Activated CD4-positive, alpha-beta T cell treated with anti-CD3 and anti-CD28 coated beads, Interleukin-2, amount 10 ng/mL, durations not matched to agents 7 days and 5 days (primary cell): ENCODE measurements around the gene RAPGEF1. TPM values are rescaled to one million over a fixed set of nuclear protein-coding genes. Genes with fewer than 3 reads are reported as not detected.

Experiments used
- CTCF ChIA-PET: fragments of 350-600 bp; sonication (Branson Sonifier 250); formaldehyde crosslinking; loops from one replicate; lab custom pipeline; 2021; ENCODE audit warnings: antibody characterized with exemption; lab: Charles Lee
- POLR2A ChIA-PET: fragments of 350-600 bp; sonication (Branson Sonifier 250); formaldehyde crosslinking; loops from one replicate; lab custom pipeline; 2021; ENCODE audit warnings: antibody characterized with exemption; lab: Charles Lee
- DNase-seq: peaks from one replicate; pipeline ENCODE4 v3.0.0-alpha.2; 2020
- H3K27ac Mint-ChIP-seq: one replicate; pipeline ENCODE4 v1.8.0; 2021; ENCODE audit warnings: mild to moderate bottlenecking, moderate library complexity, mixed read lengths
- H3K27me3 Mint-ChIP-seq: one replicate; pipeline ENCODE4 v1.8.0; 2021; ENCODE audit warnings: mixed read lengths
- H3K36me3 Mint-ChIP-seq: one replicate; pipeline ENCODE4 v1.8.0; 2021; ENCODE audit warnings: low read depth, mixed read lengths
- H3K4me1 Mint-ChIP-seq: one replicate; pipeline ENCODE4 v1.8.0; 2021; ENCODE audit warnings: mixed read lengths
- H3K4me3 Mint-ChIP-seq: one replicate; pipeline ENCODE4 v1.8.0; 2021; ENCODE audit warnings: mild to moderate bottlenecking, moderate library complexity, mixed read lengths
- H3K9me3 Mint-ChIP-seq: one replicate; pipeline ENCODE4 v1.8.0; 2021; ENCODE audit warnings: mixed read lengths
- total RNA-seq, 2 experiments: library from RNA; stranded (reverse); gene quantifications; one replicate each; pipeline ENCODE4 v1.2.3, GENCODE V29; 2021

The RAPGEF1 gene
- total RNA-seq, 2 experiments from 2014 or later, result 128 to 129 TPM

GRCh38 chr9:131629226-131629500 lies 110.7 kb downstream of the RAPGEF1 start:
- H3K36me3 Mint-ChIP-seq, result peaks cover 53% of the 10 kb centered on the region
- peaks cover 62% of the 10 kb centered on the region for H3K4me1 Mint-ChIP-seq

GRCh38 chr9:131628459-131629225 lies 111.2 kb downstream of the RAPGEF1 start:
- H3K4me3 Mint-ChIP-seq, result no peak overlapping the region
- H3K27me3 Mint-ChIP-seq, result no peaks in the 10 kb centered on the region
- CTCF ChIA-PET, result interaction anchor here (1.0 to 3.0 kb wide), 8 partner anchors 8 to 91 kb away, joined by 3 to 14 read pairs (median 4); no protein-coding TSS in a partner anchor
- H3K4me1 Mint-ChIP-seq, result peaks cover 59% of the 10 kb centered on the region
- DNase-seq, result no peak
- POLR2A ChIA-PET, result no interaction called here
- peak overlapping the region; percentile 88 for H3K27ac Mint-ChIP-seq
- no peaks in the 10 kb centered on the region for H3K9me3 Mint-ChIP-seq
- peaks cover 54% of the 10 kb centered on the region for H3K36me3 Mint-ChIP-seq

More at GRCh38 chr9:131629226-131629500, 110.7 kb downstream of the RAPGEF1 start:
- H3K4me3 Mint-ChIP-seq, result no peak overlapping the region
- CTCF ChIA-PET, result interaction anchor here (1.0 to 3.0 kb wide), 9 partner anchors 8 to 111 kb away, joined by 3 to 14 read pairs (median 4); no protein-coding TSS in a partner anchor
- POLR2A ChIA-PET, result no interaction called here
- H3K27ac Mint-ChIP-seq, result peak overlapping the region; percentile 42
- no peak for DNase-seq
- no peaks in the 10 kb centered on the region for H3K27me3 Mint-ChIP-seq
- no peaks in the 10 kb centered on the region for H3K9me3 Mint-ChIP-seq

- Mint-ChIP-seq H3K27me3 (no peaks in the 10 kb centered on the region), H3K27ac (peak overlapping the region; percentile 88), H3K36me3 (peaks cover 48% of the 10 kb centered on the region), H3K4me1 (peaks cover 53% of the 10 kb centered on the region), H3K9me3 (no peaks in the 10 kb centered on the region), H3K4me3 (peak overlapping the region; percentile 30)
- peak; percentile 69 for DNase-seq
- ChIA-PET POLR2A (interaction anchor here (0.6 kb wide), 1 partner anchor 18 kb away, joined by 3 read pairs; no protein-coding TSS in a partner anchor), CTCF (interaction anchor here (1.0 to 3.0 kb wide), 7 partner anchors 9 to 92 kb away, joined by 3 to 14 read pairs (median 5); no protein-coding TSS in a partner anchor)
Observed at GRCh38 chr9:131627648-131628458, 112.0 kb downstream of the RAPGEF1 start.

DNA sequence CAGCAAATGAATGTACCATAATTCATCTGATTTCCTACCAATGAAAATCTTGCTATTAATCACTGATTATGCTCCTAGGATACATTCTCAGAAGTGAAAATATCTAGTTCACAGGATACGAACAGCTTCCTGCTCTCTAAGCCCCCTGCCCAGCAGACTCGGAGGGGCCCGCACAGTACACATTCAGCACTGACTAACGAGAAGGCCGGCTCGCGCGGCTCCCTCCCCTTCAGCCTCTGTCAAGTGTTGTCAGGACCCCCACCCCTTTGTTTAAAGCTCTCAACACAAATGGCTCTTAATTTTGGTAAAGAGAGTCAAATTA lies 112.6 kb downstream of the RAPGEF1 start:
- Mint-ChIP-seq H3K4me1 (peaks cover 51% of the 10 kb centered on the region), H3K27me3 (no peaks in the 10 kb centered on the region), H3K4me3 (peak overlapping the region; percentile 30), H3K9me3 (no peaks in the 10 kb centered on the region), H3K36me3 (peaks cover 47% of the 10 kb centered on the region), H3K27ac (peak overlapping the region; percentile 88)
- ChIA-PET CTCF (interaction anchor here (2.3 to 3.0 kb wide), 2 partner anchors 15 to 92 kb away, joined by 5 to 14 read pairs; no protein-coding TSS in a partner anchor), POLR2A (interaction anchor here (0.6 kb wide), 1 partner anchor 17 kb away, joined by 3 read pairs; no protein-coding TSS in a partner anchor)
- DNase-seq, result no peak

DNA sequence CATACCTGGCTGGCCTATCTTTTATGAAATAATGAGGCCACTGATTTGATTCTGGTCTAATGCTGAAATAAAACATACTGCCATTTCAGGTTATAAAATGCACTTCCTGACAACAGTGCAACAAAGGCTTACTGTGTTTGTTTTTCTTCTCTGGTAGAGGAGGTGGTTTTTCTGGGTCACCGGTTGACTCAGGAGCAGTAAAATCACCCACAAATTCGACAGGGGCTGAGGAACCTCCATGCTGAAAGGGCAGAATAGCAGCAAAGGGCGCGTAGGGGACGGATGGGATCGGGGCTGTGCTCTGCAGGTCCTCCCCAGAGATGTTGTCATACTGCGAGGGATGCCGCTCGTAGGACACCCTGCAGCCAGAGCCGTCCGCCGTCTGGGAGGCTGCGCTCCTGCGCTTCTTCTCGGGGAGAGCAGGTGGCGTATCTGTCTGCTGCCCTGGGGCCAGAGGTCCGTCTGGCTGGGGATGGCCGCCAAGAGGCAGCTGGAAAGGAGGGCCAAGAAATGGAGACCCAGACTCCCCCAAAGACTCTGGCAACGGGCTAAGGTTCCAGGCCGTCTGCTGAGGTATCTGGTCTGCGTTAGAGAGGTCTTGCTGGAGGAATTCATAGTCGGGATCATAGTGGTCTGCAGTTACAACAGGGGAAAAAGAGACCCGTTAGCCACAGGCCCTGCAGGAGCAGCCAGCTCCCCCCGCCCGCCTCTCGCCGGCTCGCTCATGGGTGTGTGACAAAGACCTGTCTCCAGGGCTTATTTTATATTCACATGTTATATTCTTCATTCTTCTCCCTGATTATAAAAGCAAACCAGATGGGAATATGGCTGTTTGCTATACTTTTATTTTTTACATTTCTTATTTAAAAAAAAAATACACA lies 113.8 kb downstream of the RAPGEF1 start:
- Mint-ChIP-seq H3K9me3 (no peaks in the 10 kb centered on the region), H3K4me1 (peaks cover 54% of the 10 kb centered on the region), H3K4me3 (no peak overlapping the region), H3K27me3 (no peaks in the 10 kb centered on the region), H3K27ac (peak overlapping the region; percentile 79), H3K36me3 (peaks cover 51% of the 10 kb centered on the region)
- DNase-seq, result peak; percentile 20
- CTCF ChIA-PET, result no interaction called here
- POLR2A ChIA-PET, result no interaction called here

DNA sequence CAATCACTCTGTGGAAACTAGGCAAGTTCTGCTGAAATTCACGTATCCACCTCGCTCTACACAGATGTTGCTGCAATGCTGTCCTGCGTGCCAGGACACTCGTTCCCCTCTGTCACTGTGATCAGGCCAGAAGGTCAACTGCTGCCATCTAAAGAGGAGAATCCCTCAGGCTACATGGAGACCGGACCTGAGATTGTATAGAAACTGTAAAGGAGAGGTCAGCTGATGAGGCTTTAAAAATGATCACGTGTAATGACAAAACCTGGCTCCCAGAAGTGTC lies 114.4 kb downstream of the RAPGEF1 start:
- H3K9me3 Mint-ChIP-seq, result no peaks in the 10 kb centered on the region
- H3K4me3 Mint-ChIP-seq, result no peak overlapping the region
- POLR2A ChIA-PET, result no interaction called here
- no peak for DNase-seq
- peaks cover 48% of the 10 kb centered on the region for H3K36me3 Mint-ChIP-seq
- CTCF ChIA-PET, result interaction anchor here (1.7 kb wide), 1 partner anchor 115 kb away, joined by 6 read pairs; the partner anchor contains the start of gene RAPGEF1
- peak overlapping the region; percentile 79 for H3K27ac Mint-ChIP-seq
- no peaks in the 10 kb centered on the region for H3K27me3 Mint-ChIP-seq
- peaks cover 48% of the 10 kb centered on the region for H3K4me1 Mint-ChIP-seq

DNA sequence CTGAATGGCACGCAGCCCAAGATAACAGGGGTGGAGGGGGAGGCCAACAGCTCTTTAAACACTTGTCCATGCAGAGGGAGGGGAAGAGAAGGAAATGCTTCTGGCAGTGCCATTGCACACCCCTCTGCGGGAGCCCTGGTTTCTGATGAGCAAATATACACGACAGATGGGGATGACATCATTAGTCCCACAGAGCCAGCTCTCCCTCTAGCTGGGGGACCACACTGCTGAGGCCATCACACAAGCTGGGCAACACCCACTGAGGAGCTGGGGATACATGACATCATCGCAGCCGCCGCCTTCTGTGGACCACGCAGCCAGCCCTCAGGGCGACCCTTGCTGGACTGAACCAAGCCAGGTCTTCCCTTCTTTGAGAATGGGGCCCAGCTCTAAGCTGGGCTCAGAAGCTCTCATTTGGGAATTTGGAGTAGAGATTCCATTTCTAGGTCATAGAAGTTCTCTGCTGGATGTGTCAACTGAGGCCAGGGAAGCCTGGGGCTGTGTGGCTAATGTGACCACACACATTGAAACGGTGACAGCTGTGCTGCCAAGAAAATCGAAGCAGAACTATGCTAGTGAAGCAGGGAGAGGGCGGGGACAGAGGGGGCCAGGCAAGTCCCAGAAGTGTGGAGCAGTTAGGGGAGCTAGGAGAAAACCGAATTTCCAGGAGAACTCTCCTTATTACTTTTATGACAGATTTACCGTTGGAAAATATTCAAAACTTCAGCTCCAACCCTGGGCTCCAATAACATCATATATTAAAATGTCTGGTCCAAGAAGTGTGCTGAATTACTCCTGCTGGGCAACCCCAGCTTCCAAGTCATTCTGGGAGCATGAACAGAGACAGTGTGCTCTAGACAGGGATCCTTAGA lies 115.0 kb downstream of the RAPGEF1 start:
- H3K27ac Mint-ChIP-seq, result peak overlapping the region; percentile 79
- H3K4me3 Mint-ChIP-seq, result no peak overlapping the region
- peaks cover 46% of the 10 kb centered on the region for H3K4me1 Mint-ChIP-seq
- H3K27me3 Mint-ChIP-seq, result no peaks in the 10 kb centered on the region
- H3K36me3 Mint-ChIP-seq, result peaks cover 51% of the 10 kb centered on the region
- no peak for DNase-seq
- ChIA-PET CTCF (interaction anchor here (0.6 to 1.9 kb wide), 8 partner anchors 11 to 115 kb away, joined by 3 to 6 read pairs (median 4); partner anchors contain the start of gene RAPGEF1), POLR2A (no interaction called here)
- no peaks in the 10 kb centered on the region for H3K9me3 Mint-ChIP-seq

DNA sequence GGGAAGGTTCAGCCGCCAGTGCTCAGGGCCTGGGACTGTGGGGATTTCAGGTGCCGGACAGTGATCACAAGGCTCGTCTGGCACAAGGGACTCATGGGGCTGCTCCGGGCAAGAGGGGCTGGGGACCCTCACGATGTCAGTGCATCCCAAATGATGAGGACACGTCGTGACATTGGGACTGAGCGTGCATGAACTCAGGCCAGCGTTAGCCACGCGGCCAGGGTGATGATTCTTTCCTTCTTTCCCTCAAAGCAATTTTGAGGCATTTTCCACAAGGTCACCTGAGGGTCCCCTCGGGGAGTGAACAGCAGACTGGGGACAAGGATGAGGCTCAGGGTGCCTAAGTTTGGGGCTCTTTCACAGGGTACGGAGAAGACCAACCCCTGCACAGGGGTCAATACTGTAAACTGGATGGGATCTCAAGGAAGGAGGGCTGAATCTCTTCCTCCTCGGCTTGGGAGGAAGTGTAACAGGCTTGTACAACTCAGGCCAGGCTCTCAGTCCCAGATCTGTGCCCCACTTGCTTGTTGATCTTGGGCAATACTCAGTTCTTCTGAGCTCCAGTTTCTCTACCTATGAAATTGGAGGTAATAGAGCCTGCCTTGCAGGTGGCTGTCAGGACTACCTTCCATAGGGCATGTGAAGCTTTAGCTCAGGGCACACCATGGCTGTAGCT lies 116.1 kb downstream of the RAPGEF1 start:
- H3K9me3 Mint-ChIP-seq, result no peaks in the 10 kb centered on the region
- no peak for DNase-seq
- ChIA-PET POLR2A (interaction anchor here (0.6 kb wide), 1 partner anchor 10 kb away, joined by 3 read pairs; no protein-coding TSS in a partner anchor), CTCF (interaction anchor here (1.1 to 1.9 kb wide), 7 partner anchors 11 to 116 kb away, joined by 3 to 6 read pairs (median 4); partner anchors contain the start of gene RAPGEF1)
- H3K4me3 Mint-ChIP-seq, result no peak overlapping the region
- H3K27ac Mint-ChIP-seq, result no peak overlapping the region
- peaks cover 39% of the 10 kb centered on the region for H3K4me1 Mint-ChIP-seq
- no peaks in the 10 kb centered on the region for H3K27me3 Mint-ChIP-seq
- H3K36me3 Mint-ChIP-seq, result peaks cover 51% of the 10 kb centered on the region

GRCh38 chr9:131622523-131622922 lies 117.4 kb downstream of the RAPGEF1 start:
- Mint-ChIP-seq H3K27ac (no peak overlapping the region), H3K36me3 (peaks cover 56% of the 10 kb centered on the region)

DNA sequence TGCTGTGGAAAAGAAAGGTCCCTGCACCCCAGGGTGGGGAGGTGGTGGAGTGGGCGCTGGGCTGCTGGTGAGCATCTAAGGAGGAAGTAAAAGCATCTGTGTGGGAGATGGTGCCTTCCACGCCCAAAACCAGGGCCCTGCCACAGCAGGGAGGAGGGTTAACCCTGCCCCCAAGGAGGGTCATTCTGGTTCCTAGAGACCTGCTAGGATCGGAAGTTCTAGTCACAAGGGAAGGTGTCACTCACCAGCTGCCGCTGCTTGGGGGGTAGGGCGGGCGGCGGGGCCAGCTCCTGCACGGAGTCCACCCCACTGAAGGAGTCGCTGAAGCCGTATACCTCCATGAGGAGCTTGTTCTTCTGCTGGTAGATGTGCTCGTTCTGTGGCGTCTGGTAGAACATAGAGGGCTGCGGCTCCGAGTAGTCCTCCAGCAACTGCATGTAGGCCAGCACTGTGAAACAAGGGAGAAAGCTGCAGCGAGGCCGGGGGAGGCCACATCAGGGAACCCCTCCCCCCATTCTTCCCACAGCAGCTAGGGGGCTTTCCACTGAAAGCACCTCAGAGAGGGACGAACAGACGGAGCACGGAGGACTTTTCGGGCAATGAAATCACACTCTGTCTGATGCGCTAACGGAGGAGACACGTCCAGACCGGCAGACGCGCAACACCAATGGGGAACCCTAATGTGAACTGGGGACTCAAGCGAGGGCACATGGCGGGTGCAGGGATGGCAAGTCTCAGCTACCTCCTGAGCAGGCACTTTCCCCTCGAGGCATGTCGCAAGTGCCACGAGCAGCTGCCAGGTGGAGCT lies 118.1 kb downstream of the RAPGEF1 start:
- Mint-ChIP-seq H3K4me3 (no peak overlapping the region), H3K4me1 (peaks cover 22% of the 10 kb centered on the region), H3K9me3 (no peaks in the 10 kb centered on the region), H3K27ac (peak overlapping the region; percentile 39), H3K36me3 (peaks cover 58% of the 10 kb centered on the region), H3K27me3 (no peaks in the 10 kb centered on the region)
- no peak for DNase-seq
- POLR2A ChIA-PET, result interaction anchor here (0.6 kb wide), 1 partner anchor 1040 kb away, joined by 8 read pairs; no protein-coding TSS in a partner anchor
- CTCF ChIA-PET, result interaction anchor here (0.6 to 1.4 kb wide), 4 partner anchors 11 to 528 kb away, joined by 3 to 5 read pairs (median 4); no protein-coding TSS in a partner anchor

More at GRCh38 chr9:131622523-131622922, 117.4 kb downstream of the RAPGEF1 start:
- no peaks in the 10 kb centered on the region for H3K27me3 Mint-ChIP-seq
- POLR2A ChIA-PET, result interaction anchor here (0.6 kb wide), 1 partner anchor 1039 kb away, joined by 8 read pairs; no protein-coding TSS in a partner anchor
- DNase-seq, result no peak
- H3K4me1 Mint-ChIP-seq, result peaks cover 27% of the 10 kb centered on the region
- no peaks in the 10 kb centered on the region for H3K9me3 Mint-ChIP-seq
- H3K4me3 Mint-ChIP-seq, result no peak overlapping the region
- CTCF ChIA-PET, result interaction anchor here (0.6 to 1.4 kb wide), 4 partner anchors 12 to 527 kb away, joined by 3 to 5 read pairs (median 4); no protein-coding TSS in a partner anchor
